DND-41 (cell line): ENCODE measurements around the gene N4BP2.

ENCODE experiments used
- ATAC-seq: fragments of 200-7000 bp; cut with Tn5 transposase; 3 replicates; pipeline ENCODE4 v1.9.1; 2021; ENCODE audit warnings: low read depth; ENCODE audit not compliant: insufficient read depth
- DNase-seq: peaks from one replicate; pipeline ENCODE4 v3.0.0-alpha.2; 2020
- H2AFZ ChIP-seq: 2 replicates; pipeline ENCODE4 v1.6.0; 2012; ENCODE audit warnings: low read depth, low read length
- H3K27ac ChIP-seq: 2 replicates; pipeline ENCODE4 v1.5.1; 2012; ENCODE audit warnings: low read length, inconsistent platforms
- H3K27me3 ChIP-seq: fragments of 200-600 bp; sonication (generic); 2 replicates; pipeline ENCODE4 v1.6.0; 2012; ENCODE audit warnings: low read length, mild to moderate bottlenecking, inconsistent platforms; ENCODE audit not compliant: insufficient read depth, poor library complexity
- H3K36me3 ChIP-seq: 2 replicates; pipeline ENCODE4 v1.5.1; 2012; ENCODE audit warnings: low read length, inconsistent platforms; ENCODE audit not compliant: insufficient read depth
- H3K4me1 ChIP-seq: 2 replicates; pipeline ENCODE4 v1.5.1; 2012; ENCODE audit warnings: mild to moderate bottlenecking, low read length; ENCODE audit not compliant: insufficient read depth
- H3K4me2 ChIP-seq: 2 replicates; pipeline ENCODE4 v1.6.0; 2012; ENCODE audit warnings: mild to moderate bottlenecking, moderate library complexity, low read length, inconsistent platforms; ENCODE audit not compliant: insufficient read depth
- H3K4me3 ChIP-seq, 2 experiments: fragments of 200-600 bp in 1 of 2; shearing (Covaris generic) in 1 of 2; 2 replicates each; pipeline ENCODE4 v1.5.1; 2012 to 2016; ENCODE audit warnings: inconsistent platforms in 2 of 2, low read length in 2 of 2, mild to moderate bottlenecking in 2 of 2, low read depth in 1 of 2, moderate library complexity in 1 of 2
- H3K79me2 ChIP-seq: 2 replicates; pipeline ENCODE4 v1.6.0; 2012; ENCODE audit warnings: low read length, inconsistent platforms; ENCODE audit not compliant: insufficient read depth
- H3K9ac ChIP-seq: 2 replicates; pipeline ENCODE4 v1.6.0; 2012; ENCODE audit warnings: low read depth, mild to moderate bottlenecking, inconsistent platforms, low read length, moderate library complexity
- H3K9me3 ChIP-seq: 2 replicates; pipeline ENCODE4 v1.5.1; 2012; ENCODE audit warnings: low read length, moderate library complexity, mild to moderate bottlenecking, inconsistent platforms; ENCODE audit not compliant: insufficient read depth, severe bottlenecking
- H4K20me1 ChIP-seq: 2 replicates; pipeline ENCODE4 v1.6.0; 2012; ENCODE audit warnings: low read length; ENCODE audit not compliant: insufficient read depth
- CTCF ChIP-seq: IDR thresholded peaks from 2 replicates; pipeline ENCODE4 v1.5.1; 2012; ENCODE audit warnings: borderline replicate concordance, low read length, moderate library complexity, mild to moderate bottlenecking; ENCODE audit not compliant: poor library complexity, severe bottlenecking; ENCODE audit errors: extremely low read depth
- EZH2 ChIP-seq: IDR thresholded peaks from 3 replicates; pipeline ENCODE4 v1.6.1; 2012; ENCODE audit warnings: borderline replicate concordance, low read depth, mild to moderate bottlenecking, moderate library complexity, low read length, inconsistent platforms; ENCODE audit not compliant: severe bottlenecking

The N4BP2 gene

GRCh38 chr4:40055863-40056715, 561 bp upstream of the N4BP2 start:
- Histone ChIP-seq H3K4me1 (peaks cover 45% of the 10 kb centered on the region), H3K4me3 (peak overlapping the region; percentile 86 to 90), H3K27ac (peak overlapping the region; percentile 97), H3K9ac (peak overlapping the region; percentile 100), H3K4me2 (peak overlapping the region; percentile 85), H3K27me3 (no peaks in the 10 kb centered on the region), H3K9me3 (no peaks in the 10 kb centered on the region), H4K20me1 (peaks cover 10% of the 10 kb centered on the region), H2AFZ (peak overlapping the region; percentile 91), H3K36me3 (peaks cover 19% of the 10 kb centered on the region), H3K79me2 (peaks cover 43% of the 10 kb centered on the region)
- DNase-seq: peak; percentile 71
- no peak for TF ChIP-seq EZH2
- TF ChIP-seq CTCF: peak; percentile 5
- ATAC-seq: peak; percentile 41

- TF ChIP-seq EZH2: no peak
- H3K27me3 ChIP-seq: no peaks in the 10 kb centered on the region
- DNase-seq: peak; percentile 86
- peaks cover 59% of the 10 kb centered on the region for H3K79me2 ChIP-seq
- H3K4me1 ChIP-seq: peaks cover 45% of the 10 kb centered on the region
- H3K9ac ChIP-seq: peak overlapping the region; percentile 100
- H3K4me2 ChIP-seq: peak overlapping the region; percentile 85
- H3K4me3 ChIP-seq: peak overlapping the region; percentile 86 to 90
- ATAC-seq: peak; percentile 77
- H2AFZ ChIP-seq: peak overlapping the region; percentile 83
- peaks cover 29% of the 10 kb centered on the region for H3K36me3 ChIP-seq
- H4K20me1 ChIP-seq: peaks cover 16% of the 10 kb centered on the region
- no peaks in the 10 kb centered on the region for H3K9me3 ChIP-seq
- peak overlapping the region; percentile 97 for H3K27ac ChIP-seq
Observed at GRCh38 chr4:40057586-40058091, 989 bp downstream of the N4BP2 start.

GRCh38 chr4:40058121-40058520, 1.5 kb downstream of the N4BP2 start:
- DNase-seq (no peak), ATAC-seq (no peak)
- peaks cover 34% of the 10 kb centered on the region for H3K36me3 ChIP-seq
- peak overlapping the region; percentile 86 to 90 for H3K4me3 ChIP-seq
- TF ChIP-seq EZH2: no peak
- TF ChIP-seq CTCF: no peak
- H4K20me1 ChIP-seq: peaks cover 20% of the 10 kb centered on the region
- no peaks in the 10 kb centered on the region for H3K9me3 ChIP-seq
- peak overlapping the region; percentile 100 for H3K9ac ChIP-seq
- peak overlapping the region; percentile 85 for H3K4me2 ChIP-seq
- H3K79me2 ChIP-seq: peaks cover 63% of the 10 kb centered on the region
- peaks cover 47% of the 10 kb centered on the region for H3K4me1 ChIP-seq
- H2AFZ ChIP-seq: peak overlapping the region; percentile 34; the same call in 1 of the 2 replicates
- peak overlapping the region; percentile 97 for H3K27ac ChIP-seq
- no peaks in the 10 kb centered on the region for H3K27me3 ChIP-seq

DNA sequence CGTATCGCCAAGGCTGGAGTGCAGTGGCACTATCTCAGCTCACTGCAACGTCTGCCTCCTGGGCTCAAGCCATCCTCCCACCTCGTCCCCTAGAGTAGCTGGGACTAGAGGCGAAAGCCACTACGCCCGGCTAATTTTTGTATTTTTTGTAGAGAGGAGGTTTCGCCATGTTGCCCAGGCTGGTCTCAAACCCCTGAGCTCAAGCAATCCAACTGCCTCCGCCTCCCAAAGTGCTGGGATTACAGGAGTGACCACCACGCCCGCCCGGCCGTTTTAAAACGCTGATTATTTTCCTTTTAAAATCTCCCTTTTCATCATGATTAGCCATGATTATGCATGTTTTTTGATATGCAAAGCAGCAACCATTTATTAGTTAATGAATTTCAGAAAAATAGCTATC, 2.2 kb downstream of the N4BP2 start:
- Histone ChIP-seq H3K27me3 (no peaks in the 10 kb centered on the region), H3K79me2 (peaks cover 71% of the 10 kb centered on the region), H2AFZ (no peak overlapping the region), H4K20me1 (peaks cover 23% of the 10 kb centered on the region), H3K4me3 (peak overlapping the region; percentile 86 to 90; a peak in 2 of 4 replicates), H3K4me1 (peaks cover 45% of the 10 kb centered on the region), H3K27ac (no peak overlapping the region; the same call in 1 of the 2 replicates), H3K36me3 (peaks cover 40% of the 10 kb centered on the region), H3K4me2 (peak overlapping the region; percentile 85), H3K9me3 (no peaks in the 10 kb centered on the region), H3K9ac (peak overlapping the region; percentile 100)
- DNase-seq: no peak
- TF ChIP-seq EZH2 (no peak), CTCF (no peak)
- no peak for ATAC-seq
